Hepatocyte (in vitro differentiated cells): Measurements from ENCODE around the gene GPR152.

Source experiments
- EZH2 ChIP-seq: fragments of 200-600 bp; sonication (generic); IDR thresholded peaks from 2 replicates; pipeline ENCODE4 v1.6.1; 2016; ENCODE audit warnings: antibody characterized with exemption, mild to moderate bottlenecking, borderline replicate concordance
- TF ChIP-seq, protein P1 (sequence below): fragments of 200-600 bp; sonication (generic); IDR thresholded peaks from 2 replicates; pipeline ENCODE4 v1.5.1; 2016; ENCODE audit warnings: antibody characterized with exemption, mild to moderate bottlenecking; ENCODE audit not compliant: poor library complexity

DNA sequence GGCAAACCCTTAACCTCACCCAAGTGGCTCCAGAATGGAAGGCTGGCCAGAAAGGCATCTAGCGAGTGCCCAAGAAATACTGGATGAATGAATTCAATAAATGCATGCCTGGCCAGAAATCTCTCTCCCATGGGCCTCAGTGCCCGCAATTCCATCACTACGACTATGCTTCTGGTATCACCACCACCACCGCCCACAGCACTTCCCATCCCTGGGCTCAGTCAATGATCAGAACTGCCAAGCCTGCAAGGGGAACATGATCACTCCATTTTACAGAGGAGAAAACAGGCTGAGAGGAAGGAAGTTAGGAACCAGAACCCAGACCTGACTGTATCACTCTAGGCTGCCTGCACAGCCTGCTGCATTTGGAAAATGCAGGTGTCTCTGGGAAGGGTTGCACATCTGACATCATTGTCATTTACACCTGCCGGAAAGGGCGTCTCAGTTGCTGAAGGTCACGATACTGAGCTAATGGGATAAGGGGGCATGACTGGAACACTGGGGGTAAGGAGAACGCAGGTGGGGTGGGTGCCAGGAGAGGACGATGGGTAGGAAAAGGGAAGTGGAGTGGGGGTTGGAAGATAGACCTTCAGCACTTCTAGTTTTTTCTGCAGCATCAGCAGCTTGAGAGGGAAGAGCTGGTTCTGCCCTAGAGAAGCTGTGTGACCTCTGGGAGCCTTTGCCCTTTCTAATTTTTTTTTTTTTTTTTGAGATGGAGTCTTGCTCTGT, 3.2 kb downstream of the GPR152 start:
- TF ChIP-seq EZH2 = no peak
- TF ChIP-seq, protein P1, sequence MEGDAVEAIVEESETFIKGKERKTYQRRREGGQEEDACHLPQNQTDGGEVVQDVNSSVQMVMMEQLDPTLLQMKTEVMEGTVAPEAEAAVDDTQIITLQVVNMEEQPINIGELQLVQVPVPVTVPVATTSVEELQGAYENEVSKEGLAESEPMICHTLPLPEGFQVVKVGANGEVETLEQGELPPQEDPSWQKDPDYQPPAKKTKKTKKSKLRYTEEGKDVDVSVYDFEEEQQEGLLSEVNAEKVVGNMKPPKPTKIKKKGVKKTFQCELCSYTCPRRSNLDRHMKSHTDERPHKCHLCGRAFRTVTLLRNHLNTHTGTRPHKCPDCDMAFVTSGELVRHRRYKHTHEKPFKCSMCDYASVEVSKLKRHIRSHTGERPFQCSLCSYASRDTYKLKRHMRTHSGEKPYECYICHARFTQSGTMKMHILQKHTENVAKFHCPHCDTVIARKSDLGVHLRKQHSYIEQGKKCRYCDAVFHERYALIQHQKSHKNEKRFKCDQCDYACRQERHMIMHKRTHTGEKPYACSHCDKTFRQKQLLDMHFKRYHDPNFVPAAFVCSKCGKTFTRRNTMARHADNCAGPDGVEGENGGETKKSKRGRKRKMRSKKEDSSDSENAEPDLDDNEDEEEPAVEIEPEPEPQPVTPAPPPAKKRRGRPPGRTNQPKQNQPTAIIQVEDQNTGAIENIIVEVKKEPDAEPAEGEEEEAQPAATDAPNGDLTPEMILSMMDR = no peak
